H1 (cell line): ENCODE results near the gene PHF23.

Experiments
- EZH2 ChIP-seq: fragments of 200-600 bp; sonication (generic); IDR thresholded peaks from 2 replicates; pipeline ENCODE4 v1.7.1; 2012; ENCODE audit warnings: low read depth, mild to moderate bottlenecking, moderate library complexity, low read length, inconsistent platforms; ENCODE audit not compliant: severe bottlenecking
- MAFK ChIP-seq: IDR thresholded peaks from 2 replicates; pipeline ENCODE4 v1.6.1; 2012; ENCODE audit warnings: low read depth, mild to moderate bottlenecking, improper control_type of control experiment, low read length
- PHF8 ChIP-seq: fragments of 200-600 bp; sonication (generic); conservative IDR thresholded peaks from 2 replicates; pipeline ENCODE4 v1.7.1; 2012; ENCODE audit warnings: low read depth, mild to moderate bottlenecking, inconsistent platforms, low read length, moderate library complexity
- POLR2A ChIP-seq, 2 experiments: IDR thresholded peaks; 1 replicate in 1 of 2; 2 replicates in 1 of 2; pipeline ENCODE4 v1.6.1; 2011; ENCODE audit warnings: low read depth in 2 of 2, low read length in 2 of 2, mild to moderate bottlenecking in 2 of 2; ENCODE audit errors: control extremely low read depth in 1 of 2
- RXRA ChIP-seq: IDR thresholded peaks from 2 replicates; pipeline ENCODE4 v1.6.1; 2011; ENCODE audit warnings: low read depth, mild to moderate bottlenecking, low read length, moderate library complexity; ENCODE audit not compliant: insufficient read depth
- TAF1 ChIP-seq: IDR thresholded peaks from 2 replicates; pipeline ENCODE4 v1.6.1; 2011; ENCODE audit warnings: mild to moderate bottlenecking, low read depth, low read length
- ZNF274 ChIP-seq: IDR thresholded peaks from 2 replicates; pipeline ENCODE4 v1.7.0; 2012; ENCODE audit warnings: low read length, borderline replicate concordance; ENCODE audit errors: extremely low read depth
- TF ChIP-seq, protein P1 (sequence below), 3 experiments: IDR thresholded peaks; 1 replicate in 2 of 3; 2 replicates in 1 of 3; pipeline versions ENCODE4 v1.5.1 to v1.6.1; 2011; ENCODE audit warnings: low read length in 3 of 3, mild to moderate bottlenecking in 3 of 3, inconsistent platforms in 2 of 3, low read depth in 1 of 3, moderate library complexity in 1 of 3; ENCODE audit not compliant: insufficient read depth in 1 of 3; ENCODE audit errors: control extremely low read depth in 1 of 3

DNA sequence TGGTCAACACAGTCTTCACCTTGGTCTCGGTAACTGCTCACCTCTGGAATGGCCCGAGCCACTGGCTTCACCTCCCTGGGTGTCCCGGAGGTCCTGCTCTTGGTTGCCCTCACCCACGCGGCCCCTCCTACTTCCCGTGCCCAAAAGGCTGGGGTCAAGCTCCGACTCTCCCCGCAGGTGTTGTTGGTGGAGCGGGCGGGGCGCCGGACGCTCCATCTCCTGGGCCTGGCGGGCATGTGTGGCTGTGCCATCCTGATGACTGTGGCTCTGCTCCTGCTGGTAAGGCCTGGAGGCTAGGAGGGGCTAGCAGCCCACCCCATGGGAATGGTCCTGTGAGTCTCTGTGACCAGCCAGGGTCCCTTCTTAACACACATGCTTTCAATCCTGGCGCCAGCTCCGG, 45.7 kb upstream of the PHF23 start:
- TF ChIP-seq, protein P1, sequence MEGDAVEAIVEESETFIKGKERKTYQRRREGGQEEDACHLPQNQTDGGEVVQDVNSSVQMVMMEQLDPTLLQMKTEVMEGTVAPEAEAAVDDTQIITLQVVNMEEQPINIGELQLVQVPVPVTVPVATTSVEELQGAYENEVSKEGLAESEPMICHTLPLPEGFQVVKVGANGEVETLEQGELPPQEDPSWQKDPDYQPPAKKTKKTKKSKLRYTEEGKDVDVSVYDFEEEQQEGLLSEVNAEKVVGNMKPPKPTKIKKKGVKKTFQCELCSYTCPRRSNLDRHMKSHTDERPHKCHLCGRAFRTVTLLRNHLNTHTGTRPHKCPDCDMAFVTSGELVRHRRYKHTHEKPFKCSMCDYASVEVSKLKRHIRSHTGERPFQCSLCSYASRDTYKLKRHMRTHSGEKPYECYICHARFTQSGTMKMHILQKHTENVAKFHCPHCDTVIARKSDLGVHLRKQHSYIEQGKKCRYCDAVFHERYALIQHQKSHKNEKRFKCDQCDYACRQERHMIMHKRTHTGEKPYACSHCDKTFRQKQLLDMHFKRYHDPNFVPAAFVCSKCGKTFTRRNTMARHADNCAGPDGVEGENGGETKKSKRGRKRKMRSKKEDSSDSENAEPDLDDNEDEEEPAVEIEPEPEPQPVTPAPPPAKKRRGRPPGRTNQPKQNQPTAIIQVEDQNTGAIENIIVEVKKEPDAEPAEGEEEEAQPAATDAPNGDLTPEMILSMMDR (IDR thresholded peaks at IDR 0.05; ENCODE audit: control extremely low read depth in 1 of 3, insufficient read depth in 1 of 3, low read depth in 1 of 3, low read length in 3 of 3), result no peak
- no peak for TF ChIP-seq TAF1
- TF ChIP-seq EZH2, result no peak
- no peak for TF ChIP-seq MAFK
- no peak for TF ChIP-seq ZNF274
- TF ChIP-seq POLR2A (IDR thresholded peaks at IDR 0.05; ENCODE audit: control extremely low read depth in 1 of 2, low read depth in 2 of 2, low read length in 2 of 2), result no peak
- TF ChIP-seq RXRA, result no peak
- no peak for TF ChIP-seq PHF8
